Left lung (tissue), 10 donors: ENCODE data around the gene TSSK1B. TPM values are rescaled to one million over a fixed set of nuclear protein-coding genes. Genes with fewer than 3 reads are reported as not detected.

Source experiments
- ATAC-seq: fragments of 200-7000 bp; cut with Tn5 transposase; one replicate; pipeline ENCODE4 v1.9.1; 2020; ENCODE audit warnings: moderate library complexity
- DNase-seq, 4 donors: peaks; one replicate each; pipeline ENCODE4 v3.0.0-alpha.2; 2013 to 2020
- H3K27ac ChIP-seq, 2 donors: fragments of 200-600 bp; sonication (generic) in 1 of 2; one replicate each; pipeline versions ENCODE4 v1.5.0 to v1.8.0; 2020 to 2021
- H3K27me3 ChIP-seq, 2 donors: fragments of 200-600 bp; sonication (generic) in 1 of 2; one replicate each; pipeline versions ENCODE4 v1.5.0 to v1.8.0; 2020 to 2021
- H3K36me3 ChIP-seq, 2 donors: fragments of 200-600 bp; sonication (generic) in 1 of 2; one replicate each; pipeline versions ENCODE4 v1.5.0 to v1.8.0; 2020 to 2021
- H3K4me1 ChIP-seq, 2 donors: fragments of 200-600 bp; one replicate each; pipeline ENCODE4 v1.8.0; 2021
- H3K4me3 ChIP-seq, 2 donors: fragments of 200-600 bp; sonication (generic) in 1 of 2; one replicate each; pipeline versions ENCODE4 v1.5.0 to v1.8.0; 2020 to 2021; ENCODE audit warnings: mild to moderate bottlenecking in 1 of 2
- H3K9me3 ChIP-seq, 2 donors: fragments of 200-600 bp; sonication (generic) in 1 of 2; one replicate each; pipeline versions ENCODE4 v1.5.0 to v1.8.0; 2020 to 2021
- CTCF ChIP-seq, 2 donors: fragments of 200-600 bp; sonication (generic) in 1 of 2; IDR thresholded peaks; one replicate each; pipeline versions ENCODE4 v1.5.0 to v1.8.0; 2021; ENCODE audit warnings: antibody characterized with exemption in 2 of 2
- intact Hi-C, 2 donors: fragments of 100-400 bp; cut with DNase I; formaldehyde crosslinking; loops; one replicate each; pipeline versions ENCODE4 v1.11.2 to v1.14.2; 2022
- polyA plus RNA-seq, 6 donors: library from polyadenylated mRNA; unstranded; fragments of 120-200 nt; gene quantifications; one replicate each; pipeline ENCODE4 v1.2.1, GENCODE V29; 2013; ENCODE audit not compliant: insufficient read length in 6 of 6
- total RNA-seq, 2 donors: library from RNA; stranded (reverse); fragmentation: NEBNext Ultra II Directional; extraction: Animal tissue kit (Norgen Biotek cat#: 25700); gene quantifications; one replicate each; pipeline ENCODE4 v1.2.1, GENCODE V29; 2021
- donor health status: DM: no; HTN: yes; CAD: no.
- donor health status: DM: no; HTN: no; CAD: no.

TSSK1B gene
- total and polyA plus RNA-seq, 8 donors = 0.06 to 0.23 (median 0.13) TPM; not detected in 3

DNA sequence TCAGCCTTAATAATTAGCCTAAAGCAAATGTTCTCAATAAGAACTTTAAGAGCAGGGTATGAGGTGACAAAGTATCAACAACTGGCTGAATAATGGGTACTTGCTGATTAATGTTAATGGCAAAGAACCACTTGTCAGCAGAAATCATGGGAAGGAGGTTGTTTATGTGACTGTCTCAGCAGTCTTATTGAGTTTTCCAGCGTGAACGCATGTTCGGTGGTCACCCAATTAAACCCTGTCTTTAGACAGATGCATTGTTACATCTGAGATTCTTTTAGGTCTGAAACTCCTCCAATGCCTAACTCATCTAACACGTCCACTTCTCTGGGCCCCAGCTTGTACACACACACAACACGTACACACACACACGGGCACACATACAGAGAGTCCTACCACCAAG lies 18.2 kb upstream of the TSSK1B start:
- no peak for ATAC-seq
- Histone ChIP-seq H3K27ac (no peak overlapping the region), H3K27me3 (no peaks in the 10 kb centered on the region), H3K36me3 (no peaks in the 10 kb centered on the region), H3K4me3 (no peak overlapping the region), H3K4me1 (no peaks in the 10 kb centered on the region), H3K9me3 (no peaks in the 10 kb centered on the region)
- no peak for DNase-seq
- intact Hi-C loops = no loop called here
- no peak for TF ChIP-seq CTCF (IDR thresholded peaks at IDR 0.05)

- intact Hi-C loops = no loop called here
- ATAC-seq = no peak
- TF ChIP-seq CTCF (IDR thresholded peaks at IDR 0.05) = no peak
- Histone ChIP-seq H3K27ac (no peak overlapping the region), H3K36me3 (no peaks in the 10 kb centered on the region), H3K27me3 (no peaks in the 10 kb centered on the region), H3K4me3 (no peak overlapping the region), H3K9me3 (no peaks in the 10 kb centered on the region), H3K4me1 (no peaks in the 10 kb centered on the region)
- no peak for DNase-seq
These were observed 17.0 kb upstream of the TSSK1B start for GRCh38 chr5:113451797-113452196.

- no peak for TF ChIP-seq CTCF (IDR thresholded peaks at IDR 0.05)
- H3K9me3 ChIP-seq = no peaks in the 10 kb centered on the region
- no peak for ATAC-seq
- H3K27ac ChIP-seq = no peak overlapping the region
- intact Hi-C loops = no loop called here
- H3K4me3 ChIP-seq = no peak overlapping the region
- H3K36me3 ChIP-seq = no peaks in the 10 kb centered on the region
- DNase-seq = no peak
- no peaks in the 10 kb centered on the region for H3K4me1 ChIP-seq
- no peaks in the 10 kb centered on the region for H3K27me3 ChIP-seq
These were observed 16.1 kb upstream of the TSSK1B start for GRCh38 chr5:113450929-113451328.

GRCh38 chr5:113450462-113450861 lies 15.7 kb upstream of the TSSK1B start:
- no peak for ATAC-seq
- Histone ChIP-seq H3K9me3 (peaks cover 0 to 4% of the 10 kb centered on the region in 2 donors), H3K27me3 (no peaks in the 10 kb centered on the region), H3K4me3 (no peak overlapping the region), H3K27ac (no peak overlapping the region), H3K36me3 (no peaks in the 10 kb centered on the region), H3K4me1 (no peaks in the 10 kb centered on the region)
- no peak for DNase-seq
- intact Hi-C loops = no loop called here
- TF ChIP-seq CTCF (IDR thresholded peaks at IDR 0.05) = no peak

DNA sequence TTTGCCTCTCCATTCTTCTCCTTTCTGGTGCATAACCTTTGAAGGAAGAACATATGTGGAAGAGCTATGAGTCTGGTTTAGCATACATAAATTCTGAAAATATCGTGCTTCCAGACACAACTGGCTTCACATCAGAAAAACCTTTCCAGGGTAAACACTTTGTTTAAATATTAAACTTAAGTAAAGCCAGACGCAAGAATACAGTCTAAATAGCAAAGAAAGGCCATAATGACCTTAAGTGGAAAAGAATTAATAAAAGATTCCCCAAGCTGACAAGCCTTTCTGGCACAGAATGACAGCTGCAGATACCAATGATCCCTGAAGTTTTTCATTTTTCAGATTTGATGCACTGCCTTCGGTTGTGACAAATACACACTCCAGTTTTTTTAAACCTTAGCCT lies 13.5 kb upstream of the TSSK1B start:
- no peak overlapping the region for H3K4me3 ChIP-seq
- H3K9me3 ChIP-seq = peaks cover 0 to 8% of the 10 kb centered on the region in 2 donors
- no peak for TF ChIP-seq CTCF (IDR thresholded peaks at IDR 0.05)
- intact Hi-C loops = no loop called here
- no peaks in the 10 kb centered on the region for H3K27me3 ChIP-seq
- no peak overlapping the region for H3K27ac ChIP-seq
- no peaks in the 10 kb centered on the region for H3K4me1 ChIP-seq
- H3K36me3 ChIP-seq = no peaks in the 10 kb centered on the region
- DNase-seq (no peak), ATAC-seq (no peak)
